GM13977 (cell line): ENCODE measurements around the gene DCDC1.
A peak's percentile ranks its signal among the peaks of the same experiment; 100 is the strongest.

Experiments
- DNase-seq: peaks from one replicate; pipeline ENCODE4 v3.0.0; 2012; ENCODE audit warnings: low spot score
- CTCF ChIP-seq: IDR thresholded peaks from 2 replicates; pipeline ENCODE4 v1.5.1; 2012; ENCODE audit warnings: mild to moderate bottlenecking, control low read depth; ENCODE audit not compliant: insufficient read depth; ENCODE audit errors: extremely low read depth, missing control alignments
- in situ Hi-C: fragments of 300-500 bp; cut with MboI; formaldehyde crosslinking; loops from one replicate; pipeline ENCODE4 v1.12.0; 2022; ENCODE audit warnings: low sequenced_read_pairs, low pct_unique_long_range_greater_than_20kb, mixed read lengths, inconsistent platforms; ENCODE audit not compliant: unreplicated experiment

The DCDC1 gene

GRCh38 chr11:31106968-31107576 is 262.5 kb downstream of the DCDC1 start:
- in situ Hi-C loops = no loop called here
- peak; percentile 32 for DNase-seq

GRCh38 chr11:31106326-31106725 is 263.2 kb downstream of the DCDC1 start:
- TF ChIP-seq CTCF = no peak
- no peak for DNase-seq
- in situ Hi-C loops = no loop called here

More at GRCh38 chr11:31106968-31107576, 262.5 kb downstream of the DCDC1 start:
- peak; percentile 69 for TF ChIP-seq CTCF

- no peak for DNase-seq
- in situ Hi-C loops = no loop called here
- TF ChIP-seq CTCF = no peak
Measured at GRCh38 chr11:31102875-31103274, 266.7 kb downstream of the DCDC1 start.

GRCh38 chr11:31102316-31102715 is 267.2 kb downstream of the DCDC1 start:
- TF ChIP-seq CTCF = no peak
- DNase-seq = no peak
- in situ Hi-C loops = no loop called here

GRCh38 chr11:31096191-31096805 is 273.2 kb downstream of the DCDC1 start:
- TF ChIP-seq CTCF = no peak
- no peak for DNase-seq
- in situ Hi-C loops = loop anchor here (25.0 kb wide), 1 partner anchor 116 kb away; no protein-coding TSS in a partner anchor

- in situ Hi-C loops = loop anchor here (25.0 kb wide), 1 partner anchor 120 kb away; no protein-coding TSS in a partner anchor
- TF ChIP-seq CTCF = no peak
- no peak for DNase-seq
Measured at GRCh38 chr11:31092638-31093037, 276.9 kb downstream of the DCDC1 start.
